A673 (cell line): ENCODE measurements around the gene MITF.

Source experiments
- EZH2 ChIP-seq: fragments of 200-600 bp; sonication (generic); IDR thresholded peaks from 2 replicates; pipeline ENCODE4 v1.6.1; 2017; ENCODE audit warnings: borderline replicate concordance, low read depth, mild to moderate bottlenecking, mixed read lengths, antibody characterized with exemption, low read length; ENCODE audit not compliant: poor library complexity, severe bottlenecking
- TF ChIP-seq, protein P1 (sequence below): fragments of 300-800, 200-600 bp; sonication (generic); conservative IDR thresholded peaks from 2 replicates; pipeline ENCODE4 v1.5.1; 2017; ENCODE audit warnings: low read depth, mild to moderate bottlenecking, antibody characterized with exemption, low read length, moderate library complexity, mixed read lengths

- TF ChIP-seq, protein P1, sequence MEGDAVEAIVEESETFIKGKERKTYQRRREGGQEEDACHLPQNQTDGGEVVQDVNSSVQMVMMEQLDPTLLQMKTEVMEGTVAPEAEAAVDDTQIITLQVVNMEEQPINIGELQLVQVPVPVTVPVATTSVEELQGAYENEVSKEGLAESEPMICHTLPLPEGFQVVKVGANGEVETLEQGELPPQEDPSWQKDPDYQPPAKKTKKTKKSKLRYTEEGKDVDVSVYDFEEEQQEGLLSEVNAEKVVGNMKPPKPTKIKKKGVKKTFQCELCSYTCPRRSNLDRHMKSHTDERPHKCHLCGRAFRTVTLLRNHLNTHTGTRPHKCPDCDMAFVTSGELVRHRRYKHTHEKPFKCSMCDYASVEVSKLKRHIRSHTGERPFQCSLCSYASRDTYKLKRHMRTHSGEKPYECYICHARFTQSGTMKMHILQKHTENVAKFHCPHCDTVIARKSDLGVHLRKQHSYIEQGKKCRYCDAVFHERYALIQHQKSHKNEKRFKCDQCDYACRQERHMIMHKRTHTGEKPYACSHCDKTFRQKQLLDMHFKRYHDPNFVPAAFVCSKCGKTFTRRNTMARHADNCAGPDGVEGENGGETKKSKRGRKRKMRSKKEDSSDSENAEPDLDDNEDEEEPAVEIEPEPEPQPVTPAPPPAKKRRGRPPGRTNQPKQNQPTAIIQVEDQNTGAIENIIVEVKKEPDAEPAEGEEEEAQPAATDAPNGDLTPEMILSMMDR, result no peak
- TF ChIP-seq EZH2, result no peak
These were observed 149.7 kb downstream of the MITF start for GRCh38 chr3:69888943-69889315.
